ENCODE results near the gene FXYD1. TPM values are rescaled to one million over a fixed set of nuclear protein-coding genes. Genes with fewer than 3 reads are reported as not detected.

The FXYD1 gene
- total RNA-seq, 2 donors from 2014 or later: 1.8 to 4.7 TPM

GRCh38 chr19:35135389-35135909 is 3.2 kb upstream of the FXYD1 start:
- Mint-ChIP-seq H3K4me1 (peaks cover 7% of the 10 kb centered on the region), H3K4me3 (no peak overlapping the region), H3K27me3 (no peaks in the 10 kb centered on the region), H3K36me3 (ENCODE audit: low read depth) (peaks cover 2% of the 10 kb centered on the region), H3K27ac (no peak overlapping the region)
- no peaks in the 10 kb centered on the region for H3K9me3 ChIP-seq (ENCODE audit: control insufficient read depth, low read length, poor library complexity, severe bottlenecking)
- peak; percentile 86 for ATAC-seq
- peak; percentile 34 to 56 (median 39) for DNase-seq

GRCh38 chr19:35136231-35136630 is 2.4 kb upstream of the FXYD1 start:
- Mint-ChIP-seq H3K4me3 (no peak overlapping the region), H3K27ac (no peak overlapping the region), H3K36me3 (ENCODE audit: low read depth) (peaks cover 2% of the 10 kb centered on the region), H3K27me3 (no peaks in the 10 kb centered on the region), H3K4me1 (peaks cover 13% of the 10 kb centered on the region)
- DNase-seq: no peak
- no peaks in the 10 kb centered on the region for H3K9me3 ChIP-seq (ENCODE audit: control insufficient read depth, low read length, poor library complexity, severe bottlenecking)
- no peak for ATAC-seq

GRCh38 chr19:35136977-35137702 is 1.5 kb upstream of the FXYD1 start:
- H3K36me3 Mint-ChIP-seq (ENCODE audit: low read depth): peaks cover 2% of the 10 kb centered on the region
- peaks cover 17% of the 10 kb centered on the region for H3K4me1 Mint-ChIP-seq
- DNase-seq (no peak), ATAC-seq (no peak)
- no peaks in the 10 kb centered on the region for H3K27me3 Mint-ChIP-seq
- no peaks in the 10 kb centered on the region for H3K9me3 ChIP-seq (ENCODE audit: control insufficient read depth, low read length, poor library complexity, severe bottlenecking)
- no peak overlapping the region for H3K4me3 Mint-ChIP-seq
- no peak overlapping the region for H3K27ac Mint-ChIP-seq

GRCh38 chr19:35140207-35140961 is 1.8 kb downstream of the FXYD1 start:
- Mint-ChIP-seq H3K4me3 (peak overlapping the region; percentile 79), H3K27me3 (no peaks in the 10 kb centered on the region), H3K36me3 (ENCODE audit: low read depth) (no peaks in the 10 kb centered on the region), H3K27ac (peak overlapping the region; percentile 87), H3K4me1 (peaks cover 30% of the 10 kb centered on the region)
- no peak for DNase-seq
- H3K9me3 ChIP-seq (ENCODE audit: control insufficient read depth, low read length, poor library complexity, severe bottlenecking): no peaks in the 10 kb centered on the region
- ATAC-seq: no peak

- peak overlapping the region; percentile 86 for H3K4me3 Mint-ChIP-seq
- no peaks in the 10 kb centered on the region for H3K9me3 ChIP-seq (ENCODE audit: control insufficient read depth, low read length, poor library complexity, severe bottlenecking)
- H3K4me1 Mint-ChIP-seq: peaks cover 30% of the 10 kb centered on the region
- H3K36me3 Mint-ChIP-seq (ENCODE audit: low read depth): no peaks in the 10 kb centered on the region
- DNase-seq (peak; percentile 94 to 97 (median 96)), ATAC-seq (peak; percentile 90)
- H3K27me3 Mint-ChIP-seq: no peaks in the 10 kb centered on the region
- H3K27ac Mint-ChIP-seq: peak overlapping the region; percentile 87
Observed at GRCh38 chr19:35140962-35141836, 2.6 kb downstream of the FXYD1 start.

GRCh38 chr19:35141837-35142605 is 3.4 kb downstream of the FXYD1 start:
- H3K27ac Mint-ChIP-seq: peak overlapping the region; percentile 87

GRCh38 chr19:35142606-35143230 is 4.1 kb downstream of the FXYD1 start:
- peak; percentile 69 to 80 (median 70) for DNase-seq

More at GRCh38 chr19:35141837-35142605, 3.4 kb downstream of the FXYD1 start:
- no peaks in the 10 kb centered on the region for H3K9me3 ChIP-seq (ENCODE audit: control insufficient read depth, low read length, poor library complexity, severe bottlenecking)
- no peaks in the 10 kb centered on the region for H3K36me3 Mint-ChIP-seq (ENCODE audit: low read depth)
- H3K4me3 Mint-ChIP-seq: peak overlapping the region; percentile 86
- no peak for DNase-seq
- H3K27me3 Mint-ChIP-seq: no peaks in the 10 kb centered on the region
- H3K4me1 Mint-ChIP-seq: peaks cover 30% of the 10 kb centered on the region
- peak; percentile 18 for ATAC-seq

GRCh38 chr19:35143231-35143715 is 4.6 kb downstream of the FXYD1 start, which contains the start of gene FXYD7:
Gene FXYD7 (plus strand): TSS chr19:35143255. CDS start chr19:35143334, 79 bp downstream.
- peak within 1 kb of the TSS; percentile 87 for H3K27ac Mint-ChIP-seq
- DNase-seq: no peak
- no peaks in the 10 kb centered on the region for H3K27me3 Mint-ChIP-seq
- ATAC-seq: no peak
- H3K9me3 ChIP-seq (ENCODE audit: control insufficient read depth, low read length, poor library complexity, severe bottlenecking): no peaks in the 10 kb centered on the region
- no peaks in the 10 kb centered on the region for H3K36me3 Mint-ChIP-seq (ENCODE audit: low read depth)
- peaks cover 27% of the 10 kb centered on the region for H3K4me1 Mint-ChIP-seq
- peak within 1 kb of the TSS; percentile 86 for H3K4me3 Mint-ChIP-seq

More at GRCh38 chr19:35142606-35143230, 4.1 kb downstream of the FXYD1 start:
- Mint-ChIP-seq H3K4me1 (peaks cover 30% of the 10 kb centered on the region), H3K27ac (no peak overlapping the region), H3K27me3 (no peaks in the 10 kb centered on the region), H3K36me3 (ENCODE audit: low read depth) (no peaks in the 10 kb centered on the region), H3K4me3 (peak overlapping the region; percentile 84)
- peak; percentile 42 for ATAC-seq
- H3K9me3 ChIP-seq (ENCODE audit: control insufficient read depth, low read length, poor library complexity, severe bottlenecking): no peaks in the 10 kb centered on the region

GRCh38 chr19:35143818-35144217 is 5.2 kb downstream of the FXYD1 start:
- H3K27me3 Mint-ChIP-seq: no peaks in the 10 kb centered on the region
- DNase-seq (no peak), ATAC-seq (no peak)
- H3K36me3 Mint-ChIP-seq (ENCODE audit: low read depth): no peaks in the 10 kb centered on the region
- peak overlapping the region; percentile 87 for H3K27ac Mint-ChIP-seq
- peak overlapping the region; percentile 84 for H3K4me3 Mint-ChIP-seq
- peaks cover 27% of the 10 kb centered on the region for H3K4me1 Mint-ChIP-seq
- no peaks in the 10 kb centered on the region for H3K9me3 ChIP-seq (ENCODE audit: control insufficient read depth, low read length, poor library complexity, severe bottlenecking)

- Mint-ChIP-seq H3K27me3 (no peaks in the 10 kb centered on the region), H3K36me3 (ENCODE audit: low read depth) (no peaks in the 10 kb centered on the region), H3K27ac (peak overlapping the region; percentile 87), H3K4me1 (peaks cover 27% of the 10 kb centered on the region), H3K4me3 (peak overlapping the region; percentile 84)
- H3K9me3 ChIP-seq (ENCODE audit: control insufficient read depth, low read length, poor library complexity, severe bottlenecking): no peaks in the 10 kb centered on the region
- DNase-seq (no peak), ATAC-seq (no peak)
Observed at GRCh38 chr19:35144259-35144599, 5.6 kb downstream of the FXYD1 start.

GRCh38 chr19:35144600-35145436 is 6.2 kb downstream of the FXYD1 start:
- no peaks in the 10 kb centered on the region for H3K36me3 Mint-ChIP-seq (ENCODE audit: low read depth)
- no peaks in the 10 kb centered on the region for H3K27me3 Mint-ChIP-seq
- H3K4me1 Mint-ChIP-seq: peaks cover 27% of the 10 kb centered on the region
- H3K27ac Mint-ChIP-seq: peak overlapping the region; percentile 87
- ATAC-seq (no peak), DNase-seq (no peak)
- peak overlapping the region; percentile 79 for H3K4me3 Mint-ChIP-seq
- H3K9me3 ChIP-seq (ENCODE audit: control insufficient read depth, low read length, poor library complexity, severe bottlenecking): no peaks in the 10 kb centered on the region
